ENCODE data around the gene P4HTM.

The P4HTM gene

DNA sequence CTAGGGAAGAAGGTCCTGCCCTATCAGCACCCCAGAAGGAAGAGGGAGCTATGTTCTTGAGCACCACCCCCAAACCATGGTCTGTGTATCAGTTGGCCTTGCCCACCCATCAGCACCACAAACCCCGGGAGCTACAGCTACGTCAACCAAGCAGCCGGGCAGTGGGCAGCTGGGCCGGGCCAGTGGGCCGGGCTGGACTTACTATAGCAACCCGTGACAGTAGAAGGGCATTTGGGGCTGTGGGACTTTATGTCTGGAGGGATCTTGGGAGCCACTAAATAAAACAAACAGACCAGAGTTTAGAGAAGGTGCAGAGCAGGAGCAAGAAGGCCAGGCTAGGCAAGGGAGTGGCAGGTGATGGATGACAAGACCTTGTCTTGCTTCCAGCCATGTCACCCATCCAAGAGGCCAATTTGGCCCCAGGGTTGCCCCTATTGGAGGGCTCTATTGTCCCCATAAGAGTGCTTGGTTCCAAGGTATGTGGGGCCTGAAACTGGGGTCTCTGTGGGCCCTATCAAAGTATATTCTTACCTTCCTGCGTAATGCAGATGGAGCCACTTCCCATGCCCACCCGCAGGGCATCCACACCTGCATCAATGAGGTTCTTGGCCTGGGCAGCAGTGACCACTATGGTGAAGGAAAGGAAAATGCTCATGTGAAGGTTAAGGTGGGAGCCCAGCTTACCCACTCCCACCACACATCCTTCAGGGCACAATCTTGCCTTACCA lies 35.9 kb downstream of the P4HTM start:
- no peak for DNase-seq

DNA sequence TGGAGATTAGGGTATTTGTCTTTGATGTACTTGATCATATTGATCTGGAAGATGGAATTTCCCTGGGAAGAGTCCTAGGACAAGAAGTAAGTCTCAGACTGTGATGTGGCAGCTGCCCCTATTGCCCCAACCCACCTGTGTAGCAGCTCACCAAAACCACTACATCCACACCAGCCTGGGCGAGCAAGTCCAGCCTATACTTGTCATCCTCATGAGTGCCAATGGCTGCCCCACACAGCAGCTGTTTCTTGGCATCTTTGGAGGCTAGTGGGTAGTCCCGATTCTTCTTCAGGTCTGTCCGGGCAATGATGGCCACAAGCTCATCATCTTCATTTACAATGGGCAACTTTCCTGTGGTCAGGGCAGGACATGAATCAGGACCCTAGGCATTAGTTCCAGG lies 36.5 kb downstream of the P4HTM start:
- no peak for DNase-seq

DNA sequence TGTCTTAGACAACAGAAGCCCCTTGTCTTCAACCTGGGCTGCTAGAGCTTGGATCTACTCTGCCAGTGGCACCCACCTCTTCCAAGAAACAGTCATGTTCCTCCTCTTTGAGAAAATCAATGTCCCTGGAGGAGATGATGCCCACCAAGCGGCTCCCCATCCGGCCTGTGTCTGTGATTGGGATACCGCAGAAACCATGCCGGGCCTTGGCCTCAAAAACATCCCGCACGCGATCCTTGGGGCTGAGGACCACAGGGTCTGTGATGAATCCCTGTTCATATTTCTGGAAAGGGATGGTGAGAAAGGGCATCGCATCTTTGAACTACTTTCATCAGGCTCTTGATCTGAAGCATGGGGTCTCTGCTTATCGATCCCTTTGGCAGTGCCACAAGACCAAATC lies 37.6 kb downstream of the P4HTM start:
- no peak for DNase-seq

DNA sequence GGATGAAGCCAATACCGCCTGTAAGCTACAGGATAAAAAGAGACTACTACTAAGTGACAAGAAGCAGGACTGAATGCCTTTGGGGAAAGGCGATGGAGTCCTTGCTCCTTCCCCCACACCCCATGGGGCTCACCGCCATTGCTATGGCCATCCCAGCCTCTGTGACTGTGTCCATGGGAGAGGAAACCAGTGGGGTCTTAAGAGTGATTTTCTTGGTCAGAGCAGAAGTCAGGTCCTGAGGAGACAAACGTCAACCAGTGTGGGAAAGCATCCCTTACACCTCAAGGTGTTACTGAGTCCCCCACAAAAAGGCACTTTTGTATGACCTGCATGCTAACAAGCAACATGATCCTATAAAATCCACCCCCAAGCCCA lies 38.2 kb downstream of the P4HTM start:
- no peak for DNase-seq

DNA sequence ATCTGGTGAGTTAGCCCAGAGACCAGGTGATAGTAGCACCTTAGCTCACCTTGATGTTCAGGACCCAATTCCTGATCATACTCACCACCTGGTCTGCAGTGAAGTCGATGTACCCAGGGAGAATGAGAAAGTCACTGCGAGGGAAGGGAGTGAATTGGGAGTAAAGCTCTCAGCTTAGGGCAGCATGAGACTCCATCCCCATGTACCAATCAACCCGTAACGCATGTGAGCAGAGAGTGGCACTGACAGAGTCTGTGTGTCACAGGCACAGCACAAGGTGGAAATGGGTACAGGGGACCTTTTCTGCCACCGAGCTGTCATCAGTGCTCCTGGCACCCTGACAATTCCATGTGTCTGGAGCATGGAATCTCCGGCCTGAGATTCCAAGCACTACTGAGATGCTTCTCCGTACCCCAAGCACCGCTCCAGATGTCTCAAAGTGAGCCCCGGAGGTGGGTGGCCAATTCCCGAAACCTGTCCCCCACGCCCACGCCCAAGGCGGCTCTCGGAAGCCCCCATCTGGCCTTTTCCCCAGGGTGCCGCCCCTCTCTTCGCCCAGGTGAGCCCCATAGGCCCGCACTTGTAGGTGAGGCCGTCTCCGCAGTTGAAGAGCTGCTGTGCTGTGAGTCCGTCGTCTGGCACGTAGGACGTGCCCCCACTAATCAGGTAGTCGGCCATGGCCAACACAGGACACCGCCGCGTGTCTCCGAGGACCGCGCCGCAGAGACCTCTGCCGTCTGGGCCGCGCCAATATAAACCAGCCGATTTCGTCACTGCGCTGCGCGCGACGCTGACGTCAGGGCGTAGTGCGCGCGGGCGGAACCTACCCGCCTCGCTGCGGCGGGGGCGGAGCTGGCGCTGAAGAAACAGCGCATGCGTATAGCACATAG lies 38.9 kb downstream of the P4HTM start, which contains the start of gene IMPDH2:
Gene IMPDH2, minus strand, starts transcription at position 726 of the 890 bp plus-strand sequence. Its CDS starts 48 bp downstream, at position 678.
- DNase-seq: peak; percentile 57

DNA sequence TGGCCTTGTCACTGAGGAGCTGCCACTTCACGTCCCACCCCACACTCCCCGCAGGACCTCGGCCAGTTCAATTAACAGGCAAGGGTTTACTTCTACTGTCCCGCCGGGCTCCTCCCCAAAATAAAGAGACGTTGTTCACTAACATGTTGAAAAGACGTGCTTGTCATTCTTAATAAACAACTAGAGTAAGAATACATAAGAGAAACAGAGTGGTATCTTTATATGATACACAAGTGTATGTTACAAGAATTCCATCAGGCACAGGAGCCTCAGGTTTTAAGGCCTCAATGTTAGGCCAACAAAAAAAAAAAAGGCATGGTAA lies 39.5 kb downstream of the P4HTM start:
- DNase-seq: no peak

DNA sequence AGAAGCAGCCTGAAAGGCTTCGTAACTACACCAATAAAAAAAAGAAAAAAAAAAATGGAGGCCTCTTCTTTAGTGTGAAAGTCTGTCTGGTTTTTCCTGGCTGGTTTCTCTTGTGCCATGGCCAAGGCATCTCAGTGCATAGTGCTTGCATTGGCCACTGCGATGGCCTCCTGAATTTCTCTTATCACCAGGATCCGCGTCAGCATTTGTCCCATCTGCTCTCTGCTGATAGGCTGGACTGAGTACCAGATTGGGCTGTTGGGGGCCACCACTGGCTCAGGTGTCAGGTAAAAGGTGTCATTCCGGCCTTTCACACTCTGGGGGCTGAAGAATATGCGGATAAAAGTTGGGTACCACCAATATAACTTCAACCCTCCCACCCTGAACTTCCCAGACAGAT lies 40.3 kb downstream of the P4HTM start:
- no peak for DNase-seq

DNA sequence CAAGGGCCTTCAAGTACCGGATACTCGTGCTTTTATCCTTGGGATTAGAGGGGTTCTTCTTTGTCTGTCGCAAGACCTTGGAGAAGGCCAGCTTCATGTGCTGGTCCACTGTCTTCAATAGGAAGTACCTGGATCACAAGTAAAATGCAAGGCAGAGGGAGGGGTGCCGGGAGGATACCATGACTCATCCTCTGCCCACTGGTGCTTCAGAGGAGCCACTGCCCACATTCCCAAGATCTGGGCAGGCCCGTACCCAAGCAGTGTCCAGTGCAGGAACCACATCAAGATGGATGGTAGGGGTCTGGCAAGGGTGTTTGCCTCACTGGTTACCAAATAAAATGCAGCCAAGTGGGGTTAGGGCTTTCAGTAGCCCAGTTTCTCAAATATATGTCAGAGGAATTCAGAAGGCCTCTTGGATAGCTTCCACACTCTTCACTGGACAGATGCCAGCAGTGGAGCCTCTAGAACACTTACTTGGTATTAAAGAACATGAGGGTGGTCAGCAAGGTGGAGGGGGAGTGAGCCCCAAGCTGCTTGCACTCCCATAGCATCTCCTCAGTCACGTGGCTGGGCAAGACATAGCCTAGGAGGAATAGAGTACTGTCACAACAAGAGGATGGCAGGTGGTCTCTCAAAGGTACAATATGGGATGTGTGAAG lies 42.7 kb downstream of the P4HTM start:
- DNase-seq: no peak

DNA sequence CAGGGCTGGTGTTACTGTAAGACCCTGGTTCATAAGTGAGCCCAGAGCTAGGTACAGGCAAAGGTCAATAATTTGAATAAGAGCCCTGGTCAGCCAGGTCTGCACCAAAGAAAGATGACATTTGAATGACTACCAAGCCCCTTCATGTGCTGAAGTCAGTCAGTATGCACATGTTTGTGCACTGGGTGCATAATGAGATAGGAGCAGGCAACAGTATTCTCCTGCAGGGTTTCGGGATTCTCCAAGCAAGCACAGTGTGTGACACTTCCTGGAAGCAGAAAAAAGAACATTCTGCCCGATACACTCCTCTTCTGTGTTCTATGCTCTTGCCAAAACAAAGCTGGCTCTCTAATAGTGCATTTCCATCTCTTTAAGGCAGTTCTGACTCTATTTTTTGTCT lies 44.6 kb downstream of the P4HTM start:
- no peak for DNase-seq

DNA sequence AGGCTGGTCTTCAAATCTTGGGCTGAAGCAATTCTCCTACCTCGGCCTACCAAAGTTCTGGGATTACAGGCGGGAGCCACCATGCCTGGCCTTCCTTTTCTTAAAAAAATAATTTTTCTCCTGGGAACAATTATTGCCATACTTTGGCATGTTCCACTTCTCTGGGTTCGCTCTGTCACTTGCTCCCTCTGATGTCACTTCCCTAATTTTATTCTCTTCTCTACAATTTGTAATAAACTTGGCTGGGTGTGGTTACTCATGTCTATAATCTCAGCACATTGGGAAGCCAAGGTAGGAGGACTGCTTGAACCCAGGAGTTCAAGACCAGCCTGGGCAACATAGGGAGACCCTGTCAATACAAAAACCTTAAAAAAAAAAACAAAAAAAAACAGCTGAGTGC lies 45.2 kb downstream of the P4HTM start:
- no peak for DNase-seq

DNA sequence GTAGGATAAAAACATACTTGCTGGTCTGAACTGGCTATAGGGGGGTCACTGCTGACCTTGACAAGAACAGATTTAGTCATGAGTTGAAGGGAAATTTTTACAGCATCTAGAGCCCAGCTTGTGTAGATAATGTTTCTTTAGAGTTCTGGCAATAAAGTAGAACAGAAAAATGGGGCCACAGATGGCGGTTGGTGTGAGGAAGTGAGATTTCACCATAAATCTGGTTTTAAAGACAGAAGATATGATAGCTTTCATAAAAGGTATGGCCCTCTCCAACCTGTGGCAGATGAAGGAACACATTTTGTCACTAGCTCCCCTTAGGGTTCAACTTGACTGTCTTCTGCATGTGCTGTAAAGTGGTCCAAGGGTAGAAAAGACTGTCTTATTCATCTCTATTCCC lies 63.5 kb downstream of the P4HTM start:
- DNase-seq: no peak

DNA sequence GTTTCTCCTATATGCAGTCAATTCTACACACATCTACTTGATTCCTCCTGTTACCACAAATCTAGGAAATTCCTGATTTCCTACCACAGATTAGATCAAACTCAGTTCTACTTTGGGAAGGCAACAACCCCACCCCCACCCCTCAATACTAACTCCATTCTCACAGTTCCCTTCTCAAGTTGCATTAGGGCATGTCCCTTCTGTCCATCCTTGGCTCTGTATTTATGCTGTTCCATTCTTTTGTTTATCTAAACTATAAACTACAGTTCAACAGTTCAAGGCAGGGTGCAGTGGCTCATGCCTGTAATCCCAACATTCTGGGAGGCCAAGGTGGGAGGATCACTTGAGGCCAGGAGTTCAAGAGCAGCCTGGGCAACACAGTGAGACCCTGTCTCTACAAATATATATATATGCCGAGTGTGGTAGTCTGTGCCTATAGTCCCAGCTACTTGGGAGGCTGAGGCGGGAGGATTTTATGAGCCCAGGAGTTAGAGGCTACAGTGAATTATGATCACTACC lies 64.4 kb downstream of the P4HTM start:
- no peak for DNase-seq
